Measurements from ENCODE around the gene PTPRT. TPM values are rescaled to one million over a fixed set of nuclear protein-coding genes. Genes with fewer than 3 reads are reported as not detected.

Gene PTPRT
- total RNA-seq, 1 experiment from 2014 or later = not detected

GRCh38 chr20:42192321-42192720 is 997.4 kb downstream of the PTPRT start:
- H3K9me3 ChIP-seq (ENCODE audit: control insufficient read depth in 1 of 2, insufficient read depth in 1 of 2, low read depth in 1 of 2, low read length in 2 of 2) = peaks cover 8 to 42% of the 10 kb centered on the region in 2 experiments; a peak in 2 of 4 replicates
- TF ChIP-seq EZH2 (IDR thresholded peaks at IDR 0.05) (no peak), REST (IDR thresholded peaks at IDR 0.05; ENCODE audit: low read depth) (no peak), RAD21 (IDR thresholded peaks at IDR 0.05; ENCODE audit: low read depth) (no peak), TCF7L2 (IDR thresholded peaks at IDR 0.05; ENCODE audit: borderline replicate concordance, extremely low read depth, insufficient read depth, insufficient read length) (no peak), ELF1 (IDR thresholded peaks at IDR 0.05; ENCODE audit: borderline replicate concordance, low read depth) (no peak), ATF3 (IDR thresholded peaks at IDR 0.05) (no peak), CEBPB (IDR thresholded peaks at IDR 0.05; ENCODE audit: low read depth) (no peak), CTCF (IDR thresholded peaks at IDR 0.05 in 2 of 3, conservative IDR thresholded peaks at IDR 0.05 in 1 of 3; ENCODE audit: borderline replicate concordance in 1 of 3, insufficient read depth in 1 of 3, low read depth in 2 of 3, low read length in 2 of 3) (no peak), CBX3 (IDR thresholded peaks at IDR 0.05; ENCODE audit: low read depth) (no peak), EZH2phosphoT487 (IDR thresholded peaks at IDR 0.05; ENCODE audit: borderline replicate concordance) (no peak), POLR2A (IDR thresholded peaks at IDR 0.05; ENCODE audit: borderline replicate concordance, extremely low read depth, insufficient read depth, insufficient read length) (no peak), YY1 (IDR thresholded peaks at IDR 0.05; ENCODE audit: extremely low read depth, insufficient replicate concordance, low read depth, low read length) (no peak), SP1 (IDR thresholded peaks at IDR 0.05; ENCODE audit: low read depth) (no peak), ZBTB33 (IDR thresholded peaks at IDR 0.05; ENCODE audit: extremely low read depth, insufficient replicate concordance, low read length) (no peak)
- ChIA-PET CTCF (no interaction called here), POLR2A (no interaction called here), RAD21 (ENCODE audit: low non-redundant PET in 1 of 2, low total read pairs in 2 of 2, uncharacterized antibody in 2 of 2, unreplicated experiment in 2 of 2) (no interaction called here)
- no peak overlapping the region for H3K4me3 ChIP-seq (replicated peaks in 1 of 2; ENCODE audit: low read depth in 1 of 2, low read length in 2 of 2)
- H3K4me1 ChIP-seq (ENCODE audit: control insufficient read depth in 1 of 2, insufficient read depth in 2 of 2, low read length in 2 of 2) = no peaks in the 10 kb centered on the region
- no peak overlapping the region for H3K9ac ChIP-seq (ENCODE audit: low read length)
- ATAC-seq (no peak), DNase-seq (ENCODE audit: low read depth, low spot score) (no peak)
- H3K36me3 ChIP-seq (ENCODE audit: control insufficient read depth in 1 of 2, insufficient read depth in 2 of 2, low read length in 2 of 2) = no peaks in the 10 kb centered on the region; a peak in 1 of 4 replicates
- no peak overlapping the region for H3K27ac ChIP-seq (ENCODE audit: low read depth, low read length)
- H3K27me3 ChIP-seq (ENCODE audit: insufficient read depth, low read length) = no peaks in the 10 kb centered on the region
- no peaks in the 10 kb centered on the region for H4K20me1 ChIP-seq (ENCODE audit: insufficient read depth)
- H3K9me2 ChIP-seq (ENCODE audit: insufficient read depth) = no peaks in the 10 kb centered on the region
- no peaks in the 10 kb centered on the region for H3K79me2 ChIP-seq (ENCODE audit: insufficient read depth, low read length)
- H2AFZ ChIP-seq (ENCODE audit: low read depth, low read length, poor library complexity, severe bottlenecking) = no peak overlapping the region
- intact Hi-C loops (cut with micrococcal nuclease) = no loop called here
- no peak overlapping the region for H3K4me2 ChIP-seq (ENCODE audit: low read length)
- BruUV-seq (replicated peaks) = no TSS peak

Data from HCT116 (cell line).